Retinal pigment epithelial cell (primary cell): ENCODE data around the gene TRIM62.

ENCODE experiments used
- DNase-seq: peaks from one replicate; pipeline ENCODE4 v3.0.0-alpha.2; 2010; ENCODE audit warnings: low read depth
- H3K4me3 ChIP-seq: 2 replicates; pipeline ENCODE4 v1.5.1; 2011; ENCODE audit warnings: mild to moderate bottlenecking, low read length, control low read depth, moderate library complexity
- TF ChIP-seq, protein P1 (sequence below): conservative IDR thresholded peaks from 2 replicates; pipeline ENCODE4 v1.5.1; 2011; ENCODE audit warnings: low read depth, low read length, control low read depth, inconsistent platforms

TRIM62 gene

DNA sequence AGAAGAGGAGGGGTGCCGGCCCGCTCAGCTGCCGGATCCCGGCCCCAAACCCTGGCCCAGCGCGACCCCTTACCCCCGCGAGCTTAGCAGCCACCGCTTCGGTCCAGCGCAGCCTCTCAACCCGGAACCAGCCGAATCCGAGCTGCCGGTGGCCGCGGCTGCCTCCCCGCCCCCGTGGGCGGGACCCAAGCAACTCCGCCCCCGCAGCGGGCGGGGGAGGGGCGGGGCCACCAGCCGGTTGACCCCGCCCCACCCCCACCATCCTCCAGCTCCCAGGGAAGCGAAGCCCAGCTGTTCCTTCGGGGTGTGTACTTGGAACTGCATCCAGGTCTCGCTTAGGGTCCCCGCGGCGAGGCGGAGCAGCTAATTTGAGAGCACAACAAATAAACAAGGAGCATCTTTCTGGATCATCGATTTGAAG is at the start of gene TRIM62:
Gene TRIM62 (minus strand): TSS at position 123 of the 421 bp plus-strand sequence. CDS start 611 bp downstream, outside the sequence.
- TF ChIP-seq, protein P1, sequence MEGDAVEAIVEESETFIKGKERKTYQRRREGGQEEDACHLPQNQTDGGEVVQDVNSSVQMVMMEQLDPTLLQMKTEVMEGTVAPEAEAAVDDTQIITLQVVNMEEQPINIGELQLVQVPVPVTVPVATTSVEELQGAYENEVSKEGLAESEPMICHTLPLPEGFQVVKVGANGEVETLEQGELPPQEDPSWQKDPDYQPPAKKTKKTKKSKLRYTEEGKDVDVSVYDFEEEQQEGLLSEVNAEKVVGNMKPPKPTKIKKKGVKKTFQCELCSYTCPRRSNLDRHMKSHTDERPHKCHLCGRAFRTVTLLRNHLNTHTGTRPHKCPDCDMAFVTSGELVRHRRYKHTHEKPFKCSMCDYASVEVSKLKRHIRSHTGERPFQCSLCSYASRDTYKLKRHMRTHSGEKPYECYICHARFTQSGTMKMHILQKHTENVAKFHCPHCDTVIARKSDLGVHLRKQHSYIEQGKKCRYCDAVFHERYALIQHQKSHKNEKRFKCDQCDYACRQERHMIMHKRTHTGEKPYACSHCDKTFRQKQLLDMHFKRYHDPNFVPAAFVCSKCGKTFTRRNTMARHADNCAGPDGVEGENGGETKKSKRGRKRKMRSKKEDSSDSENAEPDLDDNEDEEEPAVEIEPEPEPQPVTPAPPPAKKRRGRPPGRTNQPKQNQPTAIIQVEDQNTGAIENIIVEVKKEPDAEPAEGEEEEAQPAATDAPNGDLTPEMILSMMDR: no peak
- H3K4me3 ChIP-seq: peak within 1 kb of the TSS; percentile 72
- DNase-seq: peak; percentile 39

DNA sequence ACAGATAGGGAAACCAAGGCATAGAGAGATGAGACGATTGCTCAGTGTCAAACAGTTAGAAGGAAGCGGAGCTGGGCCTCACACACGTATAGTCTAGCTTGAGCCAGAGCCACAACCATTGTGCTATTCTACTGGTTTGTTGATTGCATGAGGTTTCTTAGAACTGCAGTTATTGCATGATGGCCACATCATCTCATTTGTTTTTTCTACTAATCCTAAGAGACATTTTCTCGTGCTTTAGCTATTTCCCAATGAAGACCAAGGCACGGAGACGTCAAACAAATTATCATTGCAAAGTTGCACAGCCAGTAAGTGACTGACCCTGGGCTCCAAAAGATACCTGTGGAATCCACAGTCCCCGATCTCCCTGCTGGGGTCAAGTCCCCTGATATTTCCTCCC is 49.3 kb upstream of the TRIM62 start:
- no peak overlapping the region for H3K4me3 ChIP-seq
- TF ChIP-seq, protein P1: no peak
- DNase-seq: no peak

DNA sequence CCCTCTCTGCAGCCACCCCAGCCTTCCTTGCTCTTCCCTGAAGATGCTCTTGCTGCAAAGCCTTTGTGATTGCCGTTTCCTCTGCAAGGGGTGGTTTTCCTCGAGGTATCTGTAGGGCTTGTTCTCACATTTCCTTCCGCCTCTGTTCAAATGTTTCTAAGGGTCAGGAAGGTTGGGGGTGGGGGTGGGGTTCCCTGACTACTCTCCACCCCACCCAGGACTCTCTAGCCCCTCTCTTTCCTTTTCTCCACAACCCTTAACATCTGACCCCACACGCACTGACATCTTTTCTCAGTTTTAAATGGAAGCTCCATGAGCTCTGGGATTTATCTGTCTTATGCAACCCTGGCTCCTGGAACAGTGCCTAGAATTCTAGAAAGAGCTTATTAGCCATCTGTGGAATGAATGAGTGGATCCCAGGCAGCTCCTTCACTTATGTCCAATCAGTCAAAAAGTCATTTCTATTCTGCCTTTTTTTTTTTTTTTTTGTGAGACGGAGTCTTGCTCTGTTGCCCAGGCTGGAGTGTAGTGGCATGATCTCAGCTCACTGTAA is 47.2 kb upstream of the TRIM62 start:
- DNase-seq: peak; percentile 61
- H3K4me3 ChIP-seq: no peak overlapping the region
- TF ChIP-seq, protein P1: no peak

DNA sequence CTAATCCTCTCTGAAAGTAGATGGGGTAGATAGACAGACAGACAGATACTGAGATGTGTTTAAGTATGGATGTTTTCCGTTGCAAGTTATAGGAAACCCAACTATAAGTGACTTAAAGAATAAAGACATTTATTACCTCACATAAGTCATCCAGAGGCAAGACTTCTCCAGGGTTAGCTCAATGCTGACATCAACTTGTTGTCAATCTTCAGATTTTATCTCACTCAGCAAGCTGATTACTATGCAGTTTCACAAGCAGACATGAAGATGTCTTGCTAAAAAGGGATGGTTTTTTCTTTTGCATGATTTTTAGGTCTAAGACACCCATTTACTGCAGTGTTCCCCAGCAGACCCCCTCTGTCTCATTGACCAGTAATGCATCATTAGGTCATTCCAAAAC is 43.7 kb upstream of the TRIM62 start:
- H3K4me3 ChIP-seq: no peak overlapping the region
- DNase-seq: no peak
- TF ChIP-seq, protein P1: no peak

DNA sequence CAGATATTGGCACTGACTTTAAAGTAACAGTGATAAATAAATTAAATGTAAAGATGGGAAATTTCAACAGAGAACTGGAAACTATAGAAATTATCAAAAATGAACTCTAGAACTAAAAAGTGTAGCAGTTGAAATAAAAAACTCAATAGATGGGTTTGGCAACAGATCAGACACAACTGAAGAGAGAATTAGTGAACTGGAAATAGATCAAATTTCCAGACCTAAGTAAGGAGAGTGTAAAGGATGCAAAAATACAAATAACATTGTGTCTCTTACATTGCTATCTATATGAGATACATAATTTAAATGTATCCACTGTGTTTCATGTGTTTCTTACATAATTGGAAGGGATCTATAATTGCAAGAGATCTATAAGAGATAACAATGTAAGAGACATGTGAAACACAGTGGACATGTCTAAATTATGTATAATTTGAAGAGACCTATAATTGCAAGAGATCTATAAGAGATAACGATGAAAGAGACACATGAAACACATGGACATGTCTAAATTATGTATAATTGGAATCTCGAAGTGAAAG is 42.4 kb upstream of the TRIM62 start:
- H3K4me3 ChIP-seq: no peak overlapping the region
- TF ChIP-seq, protein P1: no peak
- DNase-seq: no peak

DNA sequence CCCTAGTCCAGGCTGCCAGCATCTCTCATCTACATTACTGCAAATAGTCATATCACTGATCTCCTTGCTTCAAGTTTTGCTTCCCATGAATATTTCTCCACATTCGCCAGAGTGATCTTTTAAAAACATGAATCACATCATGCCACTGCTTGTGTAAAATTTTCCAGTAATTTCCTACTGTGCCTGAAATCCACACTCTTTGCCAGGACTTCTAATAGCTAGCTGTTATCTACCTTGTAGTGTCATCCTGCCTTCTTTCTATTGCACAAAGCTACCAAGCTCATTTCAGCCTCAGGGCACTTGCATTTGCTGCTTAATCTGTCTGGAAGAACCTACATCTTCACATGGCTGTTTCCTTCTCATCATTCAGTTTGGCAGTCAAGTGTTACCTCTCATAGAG is 40.5 kb upstream of the TRIM62 start:
- no peak overlapping the region for H3K4me3 ChIP-seq
- TF ChIP-seq, protein P1: no peak
- no peak for DNase-seq

DNA sequence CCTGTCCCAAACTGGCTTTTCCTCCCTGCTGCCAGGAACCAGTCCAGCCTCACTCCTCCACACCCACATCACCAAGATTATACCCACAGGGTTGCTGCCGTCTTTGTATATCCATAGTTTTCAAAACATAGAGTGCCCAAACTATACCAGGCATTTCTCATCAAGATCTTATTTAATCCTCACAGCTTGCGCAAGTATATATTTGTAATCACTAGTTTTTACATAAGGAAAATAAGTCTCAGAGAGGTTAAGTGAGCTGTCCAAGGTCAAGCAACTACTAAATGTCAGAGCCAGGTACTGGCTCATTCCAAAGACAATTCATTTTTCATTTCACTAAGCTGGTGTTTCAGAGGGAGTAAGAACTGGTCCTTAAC is 39.5 kb upstream of the TRIM62 start:
- no peak overlapping the region for H3K4me3 ChIP-seq
- TF ChIP-seq, protein P1: no peak
- peak; percentile 52 for DNase-seq
